Measurements from ENCODE around the gene ZBTB20.

ZBTB20 gene

DNA sequence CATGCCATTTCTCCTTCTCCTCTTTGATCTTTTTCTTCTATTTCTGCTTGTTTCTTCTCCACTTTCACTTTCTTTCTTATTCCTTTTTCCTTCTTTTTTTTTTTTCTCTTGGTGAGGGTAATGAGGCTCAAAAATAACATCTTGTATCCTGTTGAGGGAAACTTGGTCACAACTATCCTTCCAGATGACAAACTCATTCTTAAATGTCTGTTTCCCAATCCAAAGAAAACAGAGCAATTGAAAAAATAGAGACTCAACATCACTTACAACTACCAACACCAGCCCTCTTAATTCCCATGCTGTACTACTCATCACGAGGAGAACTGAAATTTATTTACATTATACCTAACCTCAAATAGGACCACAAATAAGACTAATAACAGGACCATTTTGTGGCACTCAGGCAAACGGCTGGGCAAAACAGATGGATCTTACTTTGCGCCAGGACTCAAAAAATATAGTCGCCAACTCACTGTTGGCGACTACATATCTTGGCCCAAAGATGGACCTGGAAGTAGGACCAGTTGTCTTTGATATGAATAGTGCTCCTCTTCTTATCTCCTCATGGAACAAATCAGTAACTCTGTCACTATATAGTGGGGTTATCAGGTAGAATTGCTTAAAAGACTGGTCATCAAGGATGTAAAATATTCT lies 343.9 kb downstream of the ZBTB20 start:
- TF ChIP-seq POLR2AphosphoS5 (IDR thresholded peaks at IDR 0.05; ENCODE audit: low read depth, low read length): no peak
- TF ChIP-seq TAF1 (IDR thresholded peaks at IDR 0.05; ENCODE audit: borderline replicate concordance, insufficient read depth, low read length): no peak
- TF ChIP-seq, protein P1, sequence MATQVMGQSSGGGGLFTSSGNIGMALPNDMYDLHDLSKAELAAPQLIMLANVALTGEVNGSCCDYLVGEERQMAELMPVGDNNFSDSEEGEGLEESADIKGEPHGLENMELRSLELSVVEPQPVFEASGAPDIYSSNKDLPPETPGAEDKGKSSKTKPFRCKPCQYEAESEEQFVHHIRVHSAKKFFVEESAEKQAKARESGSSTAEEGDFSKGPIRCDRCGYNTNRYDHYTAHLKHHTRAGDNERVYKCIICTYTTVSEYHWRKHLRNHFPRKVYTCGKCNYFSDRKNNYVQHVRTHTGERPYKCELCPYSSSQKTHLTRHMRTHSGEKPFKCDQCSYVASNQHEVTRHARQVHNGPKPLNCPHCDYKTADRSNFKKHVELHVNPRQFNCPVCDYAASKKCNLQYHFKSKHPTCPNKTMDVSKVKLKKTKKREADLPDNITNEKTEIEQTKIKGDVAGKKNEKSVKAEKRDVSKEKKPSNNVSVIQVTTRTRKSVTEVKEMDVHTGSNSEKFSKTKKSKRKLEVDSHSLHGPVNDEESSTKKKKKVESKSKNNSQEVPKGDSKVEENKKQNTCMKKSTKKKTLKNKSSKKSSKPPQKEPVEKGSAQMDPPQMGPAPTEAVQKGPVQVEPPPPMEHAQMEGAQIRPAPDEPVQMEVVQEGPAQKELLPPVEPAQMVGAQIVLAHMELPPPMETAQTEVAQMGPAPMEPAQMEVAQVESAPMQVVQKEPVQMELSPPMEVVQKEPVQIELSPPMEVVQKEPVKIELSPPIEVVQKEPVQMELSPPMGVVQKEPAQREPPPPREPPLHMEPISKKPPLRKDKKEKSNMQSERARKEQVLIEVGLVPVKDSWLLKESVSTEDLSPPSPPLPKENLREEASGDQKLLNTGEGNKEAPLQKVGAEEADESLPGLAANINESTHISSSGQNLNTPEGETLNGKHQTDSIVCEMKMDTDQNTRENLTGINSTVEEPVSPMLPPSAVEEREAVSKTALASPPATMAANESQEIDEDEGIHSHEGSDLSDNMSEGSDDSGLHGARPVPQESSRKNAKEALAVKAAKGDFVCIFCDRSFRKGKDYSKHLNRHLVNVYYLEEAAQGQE (IDR thresholded peaks at IDR 0.05; ENCODE audit: insufficient read depth in 1 of 2, low read depth in 2 of 2, low read length in 2 of 2): no peak
- TF ChIP-seq FOXP2 (optimal IDR thresholded peaks at IDR 0.05; ENCODE audit: borderline replicate concordance, extremely low read depth, extremely low read length, insufficient read depth): no peak
- TF ChIP-seq SIN3A (IDR thresholded peaks at IDR 0.05; ENCODE audit: borderline replicate concordance, insufficient read depth, low read length): no peak

DNA sequence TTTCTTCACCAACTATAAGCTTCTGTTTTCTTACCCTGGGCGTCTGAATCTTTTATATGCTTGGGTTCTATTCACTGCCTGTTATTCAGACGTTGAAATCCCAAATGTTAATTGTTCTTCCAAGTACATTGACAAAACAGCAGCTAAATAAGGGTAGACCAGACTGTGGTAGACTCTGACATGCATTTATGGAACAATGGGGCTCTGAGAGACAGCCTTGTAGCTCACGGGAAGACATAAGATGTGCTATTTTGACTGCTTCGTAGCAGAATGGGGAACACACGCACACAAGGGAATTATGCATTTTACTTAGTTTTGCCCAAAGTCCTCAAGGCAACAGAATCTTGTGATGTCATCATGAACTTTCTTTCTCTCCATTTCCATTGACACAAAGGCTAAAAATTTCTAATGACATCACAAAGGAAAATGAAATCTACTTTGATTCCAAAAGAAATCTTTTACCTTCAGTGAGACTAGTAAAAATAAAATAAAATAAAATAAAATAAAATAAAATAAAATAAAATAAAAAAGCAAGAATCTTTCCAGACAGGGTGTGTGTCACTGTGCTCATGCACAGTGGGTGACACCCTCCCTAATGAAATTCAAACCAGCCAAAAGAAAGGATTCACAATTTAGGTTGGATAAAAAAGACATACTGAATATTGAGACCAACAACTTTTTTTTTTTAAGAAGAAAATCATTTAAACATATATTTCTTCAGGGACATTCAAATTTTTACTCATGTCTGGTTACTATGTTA lies 346.6 kb downstream of the ZBTB20 start:
- TF ChIP-seq FOXP2 (optimal IDR thresholded peaks at IDR 0.05; ENCODE audit: borderline replicate concordance, extremely low read depth, extremely low read length, insufficient read depth) (no peak), TAF1 (IDR thresholded peaks at IDR 0.05; ENCODE audit: borderline replicate concordance, insufficient read depth, low read length) (no peak), POLR2AphosphoS5 (IDR thresholded peaks at IDR 0.05; ENCODE audit: low read depth, low read length) (no peak)

DNA sequence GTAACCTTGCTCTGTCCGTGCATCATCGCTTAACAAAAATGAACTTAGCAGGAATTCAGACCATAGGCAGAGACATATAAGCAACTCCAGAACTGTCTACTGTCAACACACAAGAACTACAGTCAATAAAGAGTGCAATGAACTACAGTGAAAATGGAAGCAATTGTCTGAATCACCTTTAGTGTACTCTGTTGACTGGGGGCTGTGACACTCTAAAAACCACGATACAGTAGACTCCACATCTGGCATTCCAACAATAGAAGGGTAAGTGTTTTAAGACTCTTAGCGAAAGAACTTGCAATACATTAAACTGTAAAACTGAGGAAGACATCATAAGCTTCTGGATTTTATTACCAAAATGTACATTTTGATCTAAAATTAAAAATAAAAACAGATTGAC lies 347.3 kb downstream of the ZBTB20 start:
- no peak for TF ChIP-seq TAF1 (IDR thresholded peaks at IDR 0.05; ENCODE audit: borderline replicate concordance, insufficient read depth, low read length)
- TF ChIP-seq SIN3A (IDR thresholded peaks at IDR 0.05; ENCODE audit: borderline replicate concordance, insufficient read depth, low read length): no peak
- TF ChIP-seq POLR2AphosphoS5 (IDR thresholded peaks at IDR 0.05; ENCODE audit: low read depth, low read length): no peak
- TF ChIP-seq, protein P1 (IDR thresholded peaks at IDR 0.05; ENCODE audit: insufficient read depth in 1 of 2, low read depth in 2 of 2, low read length in 2 of 2): no peak
- no peak for TF ChIP-seq FOXP2 (optimal IDR thresholded peaks at IDR 0.05; ENCODE audit: borderline replicate concordance, extremely low read depth, extremely low read length, insufficient read depth)

DNA sequence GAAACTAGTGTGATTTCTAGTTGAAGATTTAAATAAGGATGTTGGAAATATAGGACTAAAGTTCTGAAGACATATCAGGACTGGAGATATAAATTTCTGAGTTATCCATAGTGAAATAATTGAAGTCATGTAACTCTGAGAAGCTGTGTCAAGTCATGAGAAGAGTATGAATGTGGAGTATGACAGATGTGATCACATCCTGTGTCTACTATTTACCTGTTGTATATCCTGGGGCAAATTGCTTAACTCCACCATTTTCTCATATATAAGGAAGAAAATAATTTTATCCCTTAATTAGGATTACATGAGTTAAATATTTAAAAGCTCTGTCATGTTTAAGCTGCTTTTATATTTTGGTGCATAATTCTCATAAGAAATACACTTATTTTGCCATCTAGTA lies 350.3 kb downstream of the ZBTB20 start:
- TF ChIP-seq, protein P1 (IDR thresholded peaks at IDR 0.05; ENCODE audit: insufficient read depth in 1 of 2, low read depth in 2 of 2, low read length in 2 of 2): no peak
- TF ChIP-seq FOXP2 (optimal IDR thresholded peaks at IDR 0.05; ENCODE audit: borderline replicate concordance, extremely low read depth, extremely low read length, insufficient read depth): no peak
- no peak for TF ChIP-seq POLR2AphosphoS5 (IDR thresholded peaks at IDR 0.05; ENCODE audit: low read depth, low read length)
- no peak for TF ChIP-seq TAF1 (IDR thresholded peaks at IDR 0.05; ENCODE audit: borderline replicate concordance, insufficient read depth, low read length)
- no peak for TF ChIP-seq SIN3A (IDR thresholded peaks at IDR 0.05; ENCODE audit: borderline replicate concordance, insufficient read depth, low read length)

DNA sequence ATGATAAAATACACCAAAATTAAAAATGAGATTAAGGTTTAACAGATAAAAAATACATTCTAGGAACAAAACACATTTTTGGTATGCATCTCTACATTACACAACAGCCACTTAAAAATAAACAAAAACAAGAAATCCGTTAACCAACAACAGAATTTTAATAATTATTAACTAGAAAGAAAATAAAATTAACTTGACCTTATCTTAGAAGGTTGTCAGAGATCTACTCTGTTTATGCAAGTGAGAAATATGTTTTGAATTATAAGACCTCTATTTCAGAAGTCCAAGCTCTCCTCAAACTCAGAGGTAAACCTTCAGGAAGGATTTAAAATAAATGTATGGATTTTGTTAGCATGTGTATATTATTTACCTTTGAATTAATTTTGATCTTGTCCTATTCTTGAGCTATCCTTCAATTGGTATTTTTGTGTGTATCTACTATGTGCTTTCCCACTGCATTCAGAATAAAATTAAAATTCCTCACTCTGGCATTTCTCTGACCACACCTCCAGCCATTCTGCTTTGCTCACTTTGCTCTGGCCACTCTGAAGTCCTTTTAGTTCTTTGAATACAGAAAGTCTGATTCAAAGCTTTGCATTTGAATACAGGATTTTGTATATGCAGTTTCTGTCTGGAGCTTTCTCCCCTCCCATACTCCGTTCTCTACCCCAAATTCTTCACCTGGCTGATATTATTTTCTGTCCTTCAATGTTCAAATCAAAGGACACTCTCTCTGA lies 352.0 kb downstream of the ZBTB20 start:
- no peak for TF ChIP-seq POLR2AphosphoS5 (IDR thresholded peaks at IDR 0.05; ENCODE audit: low read depth, low read length)
- TF ChIP-seq TAF1 (IDR thresholded peaks at IDR 0.05; ENCODE audit: borderline replicate concordance, insufficient read depth, low read length): no peak
- TF ChIP-seq, protein P1 (IDR thresholded peaks at IDR 0.05; ENCODE audit: insufficient read depth in 1 of 2, low read depth in 2 of 2, low read length in 2 of 2): no peak
- no peak for TF ChIP-seq SIN3A (IDR thresholded peaks at IDR 0.05; ENCODE audit: borderline replicate concordance, insufficient read depth, low read length)
- no peak for TF ChIP-seq FOXP2 (optimal IDR thresholded peaks at IDR 0.05; ENCODE audit: borderline replicate concordance, extremely low read depth, extremely low read length, insufficient read depth)
